Measurements from ENCODE around the gene TREH.

DNA sequence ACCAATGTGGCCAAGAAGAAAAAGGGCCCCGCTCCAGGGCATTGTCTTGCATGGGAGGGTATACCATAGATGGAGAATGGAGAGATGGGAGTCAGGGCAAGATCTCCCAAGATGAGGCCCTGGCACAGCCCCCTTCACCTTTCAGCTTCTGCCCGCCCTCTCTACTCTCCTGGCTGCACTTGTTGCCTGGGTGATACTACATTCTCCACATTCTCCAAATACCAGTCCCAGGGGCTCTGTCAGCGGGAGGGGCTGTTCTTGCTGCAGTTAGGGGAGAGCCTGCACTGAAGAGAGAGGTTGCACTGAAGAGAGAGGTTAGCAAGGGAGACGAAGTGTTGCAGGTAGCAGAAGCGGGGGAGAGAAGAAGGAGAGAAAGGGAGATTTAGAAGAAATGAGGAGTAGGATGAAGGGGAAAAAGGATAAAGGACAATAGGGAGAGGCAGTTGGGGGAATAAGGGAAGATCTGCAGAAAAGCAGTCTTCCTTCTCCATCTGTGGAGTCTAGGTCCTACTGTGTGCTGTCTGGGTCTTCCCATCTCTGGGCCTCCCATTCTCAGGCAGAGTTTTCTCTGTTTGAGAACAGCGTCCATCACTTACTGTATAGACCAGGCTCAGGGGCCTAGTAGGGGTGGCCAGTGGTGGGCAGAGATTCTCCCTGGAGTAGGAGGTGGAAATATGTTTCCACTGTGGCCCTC, 64.0 kb downstream of the TREH start:
- TF ChIP-seq, protein P1, sequence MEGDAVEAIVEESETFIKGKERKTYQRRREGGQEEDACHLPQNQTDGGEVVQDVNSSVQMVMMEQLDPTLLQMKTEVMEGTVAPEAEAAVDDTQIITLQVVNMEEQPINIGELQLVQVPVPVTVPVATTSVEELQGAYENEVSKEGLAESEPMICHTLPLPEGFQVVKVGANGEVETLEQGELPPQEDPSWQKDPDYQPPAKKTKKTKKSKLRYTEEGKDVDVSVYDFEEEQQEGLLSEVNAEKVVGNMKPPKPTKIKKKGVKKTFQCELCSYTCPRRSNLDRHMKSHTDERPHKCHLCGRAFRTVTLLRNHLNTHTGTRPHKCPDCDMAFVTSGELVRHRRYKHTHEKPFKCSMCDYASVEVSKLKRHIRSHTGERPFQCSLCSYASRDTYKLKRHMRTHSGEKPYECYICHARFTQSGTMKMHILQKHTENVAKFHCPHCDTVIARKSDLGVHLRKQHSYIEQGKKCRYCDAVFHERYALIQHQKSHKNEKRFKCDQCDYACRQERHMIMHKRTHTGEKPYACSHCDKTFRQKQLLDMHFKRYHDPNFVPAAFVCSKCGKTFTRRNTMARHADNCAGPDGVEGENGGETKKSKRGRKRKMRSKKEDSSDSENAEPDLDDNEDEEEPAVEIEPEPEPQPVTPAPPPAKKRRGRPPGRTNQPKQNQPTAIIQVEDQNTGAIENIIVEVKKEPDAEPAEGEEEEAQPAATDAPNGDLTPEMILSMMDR (IDR thresholded peaks at IDR 0.05) = no peak
- TF ChIP-seq POLR2A (IDR thresholded peaks at IDR 0.05) = peak in 2 of 3 donors; percentile 39 to 40

Measured in body of pancreas (tissue), 4 donors.